ENCODE data around the gene DNAJC1.

The DNAJC1 gene

DNA sequence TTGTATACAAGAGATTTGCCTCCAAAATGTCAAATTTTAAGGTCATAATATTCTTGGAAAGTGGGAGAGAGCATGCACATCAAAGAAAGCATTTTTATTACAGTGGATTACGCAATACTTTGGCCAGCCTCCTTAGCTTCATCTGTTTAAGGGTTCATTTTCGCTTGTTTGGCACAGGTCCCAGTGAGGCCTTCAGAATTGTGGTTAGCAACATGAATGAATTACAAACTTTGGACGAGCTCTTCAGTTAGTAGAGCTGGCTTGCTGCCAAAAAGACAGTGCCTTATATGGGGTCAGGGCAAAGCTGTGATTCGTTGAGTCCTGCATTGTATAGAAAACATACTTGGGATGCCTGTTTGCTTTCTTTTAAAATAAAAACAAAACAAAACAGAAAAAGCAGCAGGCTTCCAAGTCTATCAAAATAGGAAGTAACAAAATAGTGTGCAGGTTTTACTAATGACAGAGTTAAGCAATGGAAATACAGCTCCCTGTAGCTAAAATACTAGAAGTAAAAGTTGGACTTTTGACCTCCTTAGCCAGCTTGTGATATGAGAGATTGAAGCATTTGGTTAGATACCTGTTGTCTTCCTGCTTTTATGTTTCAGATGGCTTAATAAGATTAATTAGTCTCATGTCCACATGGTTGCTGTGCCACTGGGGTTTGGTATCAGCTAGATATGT, 278.7 kb downstream of the DNAJC1 start (continued):
- TF ChIP-seq, protein P1, sequence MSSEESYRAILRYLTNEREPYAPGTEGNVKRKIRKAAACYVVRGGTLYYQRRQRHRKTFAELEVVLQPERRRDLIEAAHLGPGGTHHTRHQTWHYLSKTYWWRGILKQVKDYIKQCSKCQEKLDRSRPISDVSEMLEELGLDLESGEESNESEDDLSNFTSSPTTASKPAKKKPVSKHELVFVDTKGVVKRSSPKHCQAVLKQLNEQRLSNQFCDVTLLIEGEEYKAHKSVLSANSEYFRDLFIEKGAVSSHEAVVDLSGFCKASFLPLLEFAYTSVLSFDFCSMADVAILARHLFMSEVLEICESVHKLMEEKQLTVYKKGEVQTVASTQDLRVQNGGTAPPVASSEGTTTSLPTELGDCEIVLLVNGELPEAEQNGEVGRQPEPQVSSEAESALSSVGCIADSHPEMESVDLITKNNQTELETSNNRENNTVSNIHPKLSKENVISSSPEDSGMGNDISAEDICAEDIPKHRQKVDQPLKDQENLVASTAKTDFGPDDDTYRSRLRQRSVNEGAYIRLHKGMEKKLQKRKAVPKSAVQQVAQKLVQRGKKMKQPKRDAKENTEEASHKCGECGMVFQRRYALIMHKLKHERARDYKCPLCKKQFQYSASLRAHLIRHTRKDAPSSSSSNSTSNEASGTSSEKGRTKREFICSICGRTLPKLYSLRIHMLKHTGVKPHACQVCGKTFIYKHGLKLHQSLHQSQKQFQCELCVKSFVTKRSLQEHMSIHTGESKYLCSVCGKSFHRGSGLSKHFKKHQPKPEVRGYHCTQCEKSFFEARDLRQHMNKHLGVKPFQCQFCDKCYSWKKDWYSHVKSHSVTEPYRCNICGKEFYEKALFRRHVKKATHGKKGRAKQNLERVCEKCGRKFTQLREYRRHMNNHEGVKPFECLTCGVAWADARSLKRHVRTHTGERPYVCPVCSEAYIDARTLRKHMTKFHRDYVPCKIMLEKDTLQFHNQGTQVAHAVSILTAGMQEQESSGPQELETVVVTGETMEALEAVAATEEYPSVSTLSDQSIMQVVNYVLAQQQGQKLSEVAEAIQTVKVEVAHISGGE (tag by site-specific recombination; conservative IDR thresholded peaks at IDR 0.05; ENCODE audit: low read depth), result no peak
- TF ChIP-seq MZF1 (tag by site-specific recombination; IDR thresholded peaks at IDR 0.05; ENCODE audit: borderline replicate concordance), result peak; percentile 82; the same call in 1 of the 2 replicates
- TF ChIP-seq ZIC2 (tag by site-specific recombination; IDR thresholded peaks at IDR 0.05), result peak; percentile 60
- peak; percentile 39 for TF ChIP-seq ZNF596 (tag by site-specific recombination; IDR thresholded peaks at IDR 0.05)
- no peak for TF ChIP-seq ZNF416 (tag by site-specific recombination; IDR thresholded peaks at IDR 0.05)
- TF ChIP-seq ZNF341 (tag by site-specific recombination; IDR thresholded peaks at IDR 0.05; ENCODE audit: low read depth), result no peak
- TF ChIP-seq ZNF560 (tag by site-specific recombination; IDR thresholded peaks at IDR 0.05; ENCODE audit: borderline replicate concordance), result no peak
- TF ChIP-seq ZNF514 (tag by site-specific recombination; IDR thresholded peaks at IDR 0.05), result no peak
- TF ChIP-seq, protein P2, sequence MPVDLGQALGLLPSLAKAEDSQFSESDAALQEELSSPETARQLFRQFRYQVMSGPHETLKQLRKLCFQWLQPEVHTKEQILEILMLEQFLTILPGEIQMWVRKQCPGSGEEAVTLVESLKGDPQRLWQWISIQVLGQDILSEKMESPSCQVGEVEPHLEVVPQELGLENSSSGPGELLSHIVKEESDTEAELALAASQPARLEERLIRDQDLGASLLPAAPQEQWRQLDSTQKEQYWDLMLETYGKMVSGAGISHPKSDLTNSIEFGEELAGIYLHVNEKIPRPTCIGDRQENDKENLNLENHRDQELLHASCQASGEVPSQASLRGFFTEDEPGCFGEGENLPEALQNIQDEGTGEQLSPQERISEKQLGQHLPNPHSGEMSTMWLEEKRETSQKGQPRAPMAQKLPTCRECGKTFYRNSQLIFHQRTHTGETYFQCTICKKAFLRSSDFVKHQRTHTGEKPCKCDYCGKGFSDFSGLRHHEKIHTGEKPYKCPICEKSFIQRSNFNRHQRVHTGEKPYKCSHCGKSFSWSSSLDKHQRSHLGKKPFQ (tag by site-specific recombination; IDR thresholded peaks at IDR 0.05), result peak; percentile 66
- peak; percentile 85 for TF ChIP-seq ZXDB (tag by site-specific recombination; IDR thresholded peaks at IDR 0.05)
- no peak for TF ChIP-seq ZNF266 (tag by site-specific recombination; IDR thresholded peaks at IDR 0.05; ENCODE audit: low read depth)
- no peak for TF ChIP-seq ZNF248 (tag by site-specific recombination; IDR thresholded peaks at IDR 0.05)
- TF ChIP-seq ZNF658 (tag by site-specific recombination; IDR thresholded peaks at IDR 0.05), result no peak
- peak; percentile 71; the same call in 1 of the 2 replicates for TF ChIP-seq KLF8 (tag by site-specific recombination; IDR thresholded peaks at IDR 0.05)
- TF ChIP-seq, protein P3, sequence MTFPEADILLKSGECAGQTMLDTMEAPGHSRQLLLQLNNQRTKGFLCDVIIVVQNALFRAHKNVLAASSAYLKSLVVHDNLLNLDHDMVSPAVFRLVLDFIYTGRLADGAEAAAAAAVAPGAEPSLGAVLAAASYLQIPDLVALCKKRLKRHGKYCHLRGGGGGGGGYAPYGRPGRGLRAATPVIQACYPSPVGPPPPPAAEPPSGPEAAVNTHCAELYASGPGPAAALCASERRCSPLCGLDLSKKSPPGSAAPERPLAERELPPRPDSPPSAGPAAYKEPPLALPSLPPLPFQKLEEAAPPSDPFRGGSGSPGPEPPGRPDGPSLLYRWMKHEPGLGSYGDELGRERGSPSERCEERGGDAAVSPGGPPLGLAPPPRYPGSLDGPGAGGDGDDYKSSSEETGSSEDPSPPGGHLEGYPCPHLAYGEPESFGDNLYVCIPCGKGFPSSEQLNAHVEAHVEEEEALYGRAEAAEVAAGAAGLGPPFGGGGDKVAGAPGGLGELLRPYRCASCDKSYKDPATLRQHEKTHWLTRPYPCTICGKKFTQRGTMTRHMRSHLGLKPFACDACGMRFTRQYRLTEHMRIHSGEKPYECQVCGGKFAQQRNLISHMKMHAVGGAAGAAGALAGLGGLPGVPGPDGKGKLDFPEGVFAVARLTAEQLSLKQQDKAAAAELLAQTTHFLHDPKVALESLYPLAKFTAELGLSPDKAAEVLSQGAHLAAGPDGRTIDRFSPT (tag by site-specific recombination; IDR thresholded peaks at IDR 0.05), result peak; percentile 86; the same call in 1 of the 2 replicates
- TF ChIP-seq, protein P4, sequence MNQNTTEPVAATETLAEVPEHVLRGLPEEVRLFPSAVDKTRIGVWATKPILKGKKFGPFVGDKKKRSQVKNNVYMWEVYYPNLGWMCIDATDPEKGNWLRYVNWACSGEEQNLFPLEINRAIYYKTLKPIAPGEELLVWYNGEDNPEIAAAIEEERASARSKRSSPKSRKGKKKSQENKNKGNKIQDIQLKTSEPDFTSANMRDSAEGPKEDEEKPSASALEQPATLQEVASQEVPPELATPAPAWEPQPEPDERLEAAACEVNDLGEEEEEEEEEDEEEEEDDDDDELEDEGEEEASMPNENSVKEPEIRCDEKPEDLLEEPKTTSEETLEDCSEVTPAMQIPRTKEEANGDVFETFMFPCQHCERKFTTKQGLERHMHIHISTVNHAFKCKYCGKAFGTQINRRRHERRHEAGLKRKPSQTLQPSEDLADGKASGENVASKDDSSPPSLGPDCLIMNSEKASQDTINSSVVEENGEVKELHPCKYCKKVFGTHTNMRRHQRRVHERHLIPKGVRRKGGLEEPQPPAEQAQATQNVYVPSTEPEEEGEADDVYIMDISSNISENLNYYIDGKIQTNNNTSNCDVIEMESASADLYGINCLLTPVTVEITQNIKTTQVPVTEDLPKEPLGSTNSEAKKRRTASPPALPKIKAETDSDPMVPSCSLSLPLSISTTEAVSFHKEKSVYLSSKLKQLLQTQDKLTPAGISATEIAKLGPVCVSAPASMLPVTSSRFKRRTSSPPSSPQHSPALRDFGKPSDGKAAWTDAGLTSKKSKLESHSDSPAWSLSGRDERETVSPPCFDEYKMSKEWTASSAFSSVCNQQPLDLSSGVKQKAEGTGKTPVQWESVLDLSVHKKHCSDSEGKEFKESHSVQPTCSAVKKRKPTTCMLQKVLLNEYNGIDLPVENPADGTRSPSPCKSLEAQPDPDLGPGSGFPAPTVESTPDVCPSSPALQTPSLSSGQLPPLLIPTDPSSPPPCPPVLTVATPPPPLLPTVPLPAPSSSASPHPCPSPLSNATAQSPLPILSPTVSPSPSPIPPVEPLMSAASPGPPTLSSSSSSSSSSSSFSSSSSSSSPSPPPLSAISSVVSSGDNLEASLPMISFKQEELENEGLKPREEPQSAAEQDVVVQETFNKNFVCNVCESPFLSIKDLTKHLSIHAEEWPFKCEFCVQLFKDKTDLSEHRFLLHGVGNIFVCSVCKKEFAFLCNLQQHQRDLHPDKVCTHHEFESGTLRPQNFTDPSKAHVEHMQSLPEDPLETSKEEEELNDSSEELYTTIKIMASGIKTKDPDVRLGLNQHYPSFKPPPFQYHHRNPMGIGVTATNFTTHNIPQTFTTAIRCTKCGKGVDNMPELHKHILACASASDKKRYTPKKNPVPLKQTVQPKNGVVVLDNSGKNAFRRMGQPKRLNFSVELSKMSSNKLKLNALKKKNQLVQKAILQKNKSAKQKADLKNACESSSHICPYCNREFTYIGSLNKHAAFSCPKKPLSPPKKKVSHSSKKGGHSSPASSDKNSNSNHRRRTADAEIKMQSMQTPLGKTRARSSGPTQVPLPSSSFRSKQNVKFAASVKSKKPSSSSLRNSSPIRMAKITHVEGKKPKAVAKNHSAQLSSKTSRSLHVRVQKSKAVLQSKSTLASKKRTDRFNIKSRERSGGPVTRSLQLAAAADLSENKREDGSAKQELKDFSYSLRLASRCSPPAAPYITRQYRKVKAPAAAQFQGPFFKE (tag by site-specific recombination; IDR thresholded peaks at IDR 0.05; ENCODE audit: borderline replicate concordance), result no peak
- TF ChIP-seq RBAK (tag by site-specific recombination; IDR thresholded peaks at IDR 0.05), result no peak
- TF ChIP-seq, protein P5, sequence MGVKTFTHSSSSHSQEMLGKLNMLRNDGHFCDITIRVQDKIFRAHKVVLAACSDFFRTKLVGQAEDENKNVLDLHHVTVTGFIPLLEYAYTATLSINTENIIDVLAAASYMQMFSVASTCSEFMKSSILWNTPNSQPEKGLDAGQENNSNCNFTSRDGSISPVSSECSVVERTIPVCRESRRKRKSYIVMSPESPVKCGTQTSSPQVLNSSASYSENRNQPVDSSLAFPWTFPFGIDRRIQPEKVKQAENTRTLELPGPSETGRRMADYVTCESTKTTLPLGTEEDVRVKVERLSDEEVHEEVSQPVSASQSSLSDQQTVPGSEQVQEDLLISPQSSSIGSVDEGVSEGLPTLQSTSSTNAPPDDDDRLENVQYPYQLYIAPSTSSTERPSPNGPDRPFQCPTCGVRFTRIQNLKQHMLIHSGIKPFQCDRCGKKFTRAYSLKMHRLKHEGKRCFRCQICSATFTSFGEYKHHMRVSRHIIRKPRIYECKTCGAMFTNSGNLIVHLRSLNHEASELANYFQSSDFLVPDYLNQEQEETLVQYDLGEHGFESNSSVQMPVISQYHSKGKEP (tag by site-specific recombination; IDR thresholded peaks at IDR 0.05), result peak; percentile 97
- peak; percentile 42; the same call in 1 of the 2 replicates for TF ChIP-seq ZNF76 (tag by site-specific recombination; IDR thresholded peaks at IDR 0.05; ENCODE audit: borderline replicate concordance, low read depth)
- peak; percentile 87 for TF ChIP-seq BCL11B (tag by site-specific recombination; IDR thresholded peaks at IDR 0.05; ENCODE audit: low read depth)
- TF ChIP-seq ZNF324 (tag by site-specific recombination; IDR thresholded peaks at IDR 0.05), result peak; percentile 73; the same call in 1 of the 2 replicates
- TF ChIP-seq, protein P6, sequence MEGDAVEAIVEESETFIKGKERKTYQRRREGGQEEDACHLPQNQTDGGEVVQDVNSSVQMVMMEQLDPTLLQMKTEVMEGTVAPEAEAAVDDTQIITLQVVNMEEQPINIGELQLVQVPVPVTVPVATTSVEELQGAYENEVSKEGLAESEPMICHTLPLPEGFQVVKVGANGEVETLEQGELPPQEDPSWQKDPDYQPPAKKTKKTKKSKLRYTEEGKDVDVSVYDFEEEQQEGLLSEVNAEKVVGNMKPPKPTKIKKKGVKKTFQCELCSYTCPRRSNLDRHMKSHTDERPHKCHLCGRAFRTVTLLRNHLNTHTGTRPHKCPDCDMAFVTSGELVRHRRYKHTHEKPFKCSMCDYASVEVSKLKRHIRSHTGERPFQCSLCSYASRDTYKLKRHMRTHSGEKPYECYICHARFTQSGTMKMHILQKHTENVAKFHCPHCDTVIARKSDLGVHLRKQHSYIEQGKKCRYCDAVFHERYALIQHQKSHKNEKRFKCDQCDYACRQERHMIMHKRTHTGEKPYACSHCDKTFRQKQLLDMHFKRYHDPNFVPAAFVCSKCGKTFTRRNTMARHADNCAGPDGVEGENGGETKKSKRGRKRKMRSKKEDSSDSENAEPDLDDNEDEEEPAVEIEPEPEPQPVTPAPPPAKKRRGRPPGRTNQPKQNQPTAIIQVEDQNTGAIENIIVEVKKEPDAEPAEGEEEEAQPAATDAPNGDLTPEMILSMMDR (tag by site-specific recombination; IDR thresholded peaks at IDR 0.05), result no peak
